Keratinocyte (primary cell): ENCODE measurements around the gene UBE2L5. TPM values are rescaled to one million over a fixed set of nuclear protein-coding genes. Genes with fewer than 3 reads are reported as not detected.
A peak's percentile ranks its signal among the peaks of the same experiment; 100 is the strongest.

Source experiments
- DNase-seq: peaks from one replicate; pipeline ENCODE4 v3.0.0-alpha.2; 2011; ENCODE audit warnings: low read depth, missing footprints, low spot score
- FAIRE-seq: peaks from 2 replicates; lab custom pipeline; 2011; peaks lifted over from hg19 to GRCh38; lab: Jason Lieb, UNC
- H2AFZ ChIP-seq: 2 replicates; pipeline ENCODE4 v1.6.0; 2012; ENCODE audit warnings: low read length, control low read depth, inconsistent platforms; ENCODE audit not compliant: control insufficient read depth
- H3K27ac ChIP-seq: 2 replicates; pipeline ENCODE4 v1.5.1; 2011; ENCODE audit warnings: low read length; ENCODE audit not compliant: control insufficient read depth, insufficient read depth
- H3K27me3 ChIP-seq: 3 replicates; pipeline ENCODE4 v1.6.0; 2011; ENCODE audit warnings: low read length; ENCODE audit not compliant: control insufficient read depth, insufficient read depth; ENCODE audit errors: extremely low read depth
- H3K36me3 ChIP-seq, 2 experiments: 2 replicates in 1 of 2; 3 replicates in 1 of 2; pipeline ENCODE4 v1.5.1; 2011; ENCODE audit warnings: low read length in 2 of 2, mild to moderate bottlenecking in 1 of 2; ENCODE audit not compliant: control insufficient read depth in 2 of 2, insufficient read depth in 2 of 2; ENCODE audit errors: extremely low read depth in 1 of 2
- H3K4me1 ChIP-seq: 3 replicates; pipeline ENCODE4 v1.5.1; 2011; ENCODE audit warnings: low read length; ENCODE audit not compliant: control insufficient read depth, insufficient read depth; ENCODE audit errors: extremely low read depth
- H3K4me2 ChIP-seq: 3 replicates; pipeline ENCODE4 v1.6.0; 2011; ENCODE audit warnings: low read depth, low read length; ENCODE audit not compliant: control insufficient read depth, insufficient read depth; ENCODE audit errors: extremely low read depth
- H3K4me3 ChIP-seq, 3 experiments: fragments of 200-600 bp in 1 of 3; sonication (generic) in 1 of 3; 2 replicates in 2 of 3; 3 replicates in 1 of 3; pipeline ENCODE4 v1.5.1; 2011 to 2016; ENCODE audit warnings: low read length in 3 of 3, mild to moderate bottlenecking in 3 of 3, control low read depth in 2 of 3, inconsistent platforms in 1 of 3, low read depth in 1 of 3, mixed read lengths in 1 of 3, mixed run types in 1 of 3, moderate library complexity in 1 of 3; ENCODE audit not compliant: control insufficient read depth in 2 of 3, insufficient read depth in 2 of 3; ENCODE audit errors: extremely low read depth in 1 of 3
- H3K79me2 ChIP-seq: 2 replicates; pipeline ENCODE4 v1.6.0; 2012; ENCODE audit warnings: low read length; ENCODE audit not compliant: control insufficient read depth, insufficient read depth
- H3K9ac ChIP-seq: 3 replicates; pipeline ENCODE4 v1.6.0; 2011; ENCODE audit warnings: low read length; ENCODE audit not compliant: control insufficient read depth, insufficient read depth; ENCODE audit errors: extremely low read depth
- H3K9me1 ChIP-seq: 3 replicates; pipeline ENCODE4 v1.6.0; 2011; ENCODE audit warnings: low read length; ENCODE audit not compliant: control insufficient read depth, insufficient read depth; ENCODE audit errors: extremely low read depth
- H3K9me3 ChIP-seq: 2 replicates; pipeline ENCODE4 v1.5.1; 2012; ENCODE audit warnings: low read depth, low read length; ENCODE audit not compliant: control insufficient read depth
- H4K20me1 ChIP-seq: 3 replicates; pipeline ENCODE4 v1.6.0; 2011; ENCODE audit warnings: low read length; ENCODE audit not compliant: control insufficient read depth, insufficient read depth; ENCODE audit errors: extremely low read depth
- EZH2 ChIP-seq: IDR thresholded peaks from one replicate; pipeline ENCODE4 v1.6.1; 2012; ENCODE audit warnings: inconsistent platforms, mild to moderate bottlenecking, low read length, moderate library complexity
- dilution Hi-C: fragments of 300-500 bp; cut with MboI; formaldehyde crosslinking; loops from one replicate; pipeline ENCODE4 v1.7.0; 2020; ENCODE audit warnings: low sequenced_read_pairs; ENCODE audit not compliant: extremely low pct_ligation_motif_present
- polyA plus RNA-seq, 5 experiments: library from polyadenylated mRNA; depleted of rRNA in 3 of 5; stranded (reverse) in 3 of 5; stranded (forward) in 1 of 5; unstranded in 1 of 5; fragments of >200 nt; gene quantifications; 1 replicate in 1 of 5; 2 replicates in 3 of 5; 3 replicates in 1 of 5; pipeline versions ENCODE4 v1.2.1 to v1.2.3, GENCODE V29; 2011 to 2012; ENCODE audit warnings: missing spikeins in 2 of 5, low read depth in 1 of 5, low replicate concordance in 1 of 5
- TF ChIP-seq, protein P1 (sequence below), 3 experiments: IDR thresholded peaks in 1 of 3; conservative IDR thresholded peaks in 1 of 3; optimal IDR thresholded peaks in 1 of 3; 2 replicates in 2 of 3; 3 replicates in 1 of 3; pipeline versions ENCODE3 to v1.5.1; 2011; ENCODE audit warnings: low read length in 3 of 3, mild to moderate bottlenecking in 3 of 3, moderate library complexity in 2 of 3, control low read depth in 1 of 3, inconsistent platforms in 1 of 3; ENCODE audit not compliant: insufficient read depth in 2 of 3; ENCODE audit errors: extremely low read depth in 1 of 3

Gene UBE2L5
- polyA plus RNA-seq, 1 donor (not counting 4 experiments of a cell fraction or from before 2014, with no cell fraction given): 0.38 TPM

DNA sequence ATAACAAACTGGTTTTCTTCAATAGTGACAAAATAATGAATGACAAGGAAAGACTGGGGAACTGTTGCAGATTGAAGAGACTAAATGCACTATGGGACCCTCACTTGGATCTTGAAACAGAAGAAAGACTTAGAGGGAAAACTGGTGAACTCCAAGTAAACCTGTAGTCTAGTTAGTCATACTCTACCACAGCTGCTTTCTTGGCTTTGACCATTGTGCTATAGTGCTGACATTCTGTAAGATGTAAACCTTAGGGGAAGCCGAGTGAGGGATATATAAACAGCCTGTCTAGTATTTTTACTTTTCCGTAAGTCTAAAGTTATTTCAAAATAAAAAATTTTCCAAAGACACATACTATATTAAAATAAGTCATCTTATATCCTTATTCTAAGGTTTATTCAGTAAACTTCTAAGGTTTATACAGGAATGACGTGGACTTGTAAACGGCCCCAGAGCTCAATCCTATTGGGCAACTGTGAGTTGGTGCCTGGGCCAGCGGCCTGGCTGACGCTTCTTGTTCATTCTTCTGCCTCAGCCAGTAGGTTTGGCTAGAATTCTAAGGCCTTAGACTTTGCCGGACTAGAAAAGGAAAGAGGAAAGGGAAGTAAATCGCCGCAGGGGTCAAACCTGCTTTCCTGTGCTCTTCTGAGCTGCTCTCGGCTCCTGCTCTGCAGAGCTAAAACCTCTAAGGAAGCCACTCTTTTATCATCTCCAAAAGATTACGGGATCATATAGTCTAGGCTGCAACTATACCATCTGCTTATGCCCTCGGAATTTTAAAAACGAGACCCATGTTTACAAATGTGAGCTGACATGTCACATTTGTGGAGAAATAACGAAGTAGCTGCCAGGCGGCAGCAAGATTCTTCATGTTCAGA is 33.6 kb upstream of the UBE2L5 start:
- Histone ChIP-seq H3K4me3 (peak overlapping the region in 2 of 3 experiments; percentile 47 to 51), H3K4me1 (peaks cover 15% of the 10 kb centered on the region), H3K36me3 (no peaks in the 10 kb centered on the region), H3K4me2 (peak overlapping the region; percentile 90), H3K27ac (peak overlapping the region; percentile 45), H3K9me3 (no peaks in the 10 kb centered on the region), H3K79me2 (no peaks in the 10 kb centered on the region), H3K9me1 (no peaks in the 10 kb centered on the region), H4K20me1 (no peaks in the 10 kb centered on the region), H2AFZ (peak overlapping the region; percentile 79), H3K9ac (peak overlapping the region; percentile 14), H3K27me3 (no peaks in the 10 kb centered on the region)
- FAIRE-seq (no peak), DNase-seq (no peak)
- TF ChIP-seq, protein P1, sequence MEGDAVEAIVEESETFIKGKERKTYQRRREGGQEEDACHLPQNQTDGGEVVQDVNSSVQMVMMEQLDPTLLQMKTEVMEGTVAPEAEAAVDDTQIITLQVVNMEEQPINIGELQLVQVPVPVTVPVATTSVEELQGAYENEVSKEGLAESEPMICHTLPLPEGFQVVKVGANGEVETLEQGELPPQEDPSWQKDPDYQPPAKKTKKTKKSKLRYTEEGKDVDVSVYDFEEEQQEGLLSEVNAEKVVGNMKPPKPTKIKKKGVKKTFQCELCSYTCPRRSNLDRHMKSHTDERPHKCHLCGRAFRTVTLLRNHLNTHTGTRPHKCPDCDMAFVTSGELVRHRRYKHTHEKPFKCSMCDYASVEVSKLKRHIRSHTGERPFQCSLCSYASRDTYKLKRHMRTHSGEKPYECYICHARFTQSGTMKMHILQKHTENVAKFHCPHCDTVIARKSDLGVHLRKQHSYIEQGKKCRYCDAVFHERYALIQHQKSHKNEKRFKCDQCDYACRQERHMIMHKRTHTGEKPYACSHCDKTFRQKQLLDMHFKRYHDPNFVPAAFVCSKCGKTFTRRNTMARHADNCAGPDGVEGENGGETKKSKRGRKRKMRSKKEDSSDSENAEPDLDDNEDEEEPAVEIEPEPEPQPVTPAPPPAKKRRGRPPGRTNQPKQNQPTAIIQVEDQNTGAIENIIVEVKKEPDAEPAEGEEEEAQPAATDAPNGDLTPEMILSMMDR (optimal IDR thresholded peaks at IDR 0.05 in 1 of 3, IDR thresholded peaks at IDR 0.05 in 1 of 3, conservative IDR thresholded peaks at IDR 0.05 in 1 of 3; ENCODE audit: extremely low read depth in 1 of 3, insufficient read depth in 2 of 3, low read length in 3 of 3): no peak
- no peak for TF ChIP-seq EZH2
- dilution Hi-C loops: no loop called here

DNA sequence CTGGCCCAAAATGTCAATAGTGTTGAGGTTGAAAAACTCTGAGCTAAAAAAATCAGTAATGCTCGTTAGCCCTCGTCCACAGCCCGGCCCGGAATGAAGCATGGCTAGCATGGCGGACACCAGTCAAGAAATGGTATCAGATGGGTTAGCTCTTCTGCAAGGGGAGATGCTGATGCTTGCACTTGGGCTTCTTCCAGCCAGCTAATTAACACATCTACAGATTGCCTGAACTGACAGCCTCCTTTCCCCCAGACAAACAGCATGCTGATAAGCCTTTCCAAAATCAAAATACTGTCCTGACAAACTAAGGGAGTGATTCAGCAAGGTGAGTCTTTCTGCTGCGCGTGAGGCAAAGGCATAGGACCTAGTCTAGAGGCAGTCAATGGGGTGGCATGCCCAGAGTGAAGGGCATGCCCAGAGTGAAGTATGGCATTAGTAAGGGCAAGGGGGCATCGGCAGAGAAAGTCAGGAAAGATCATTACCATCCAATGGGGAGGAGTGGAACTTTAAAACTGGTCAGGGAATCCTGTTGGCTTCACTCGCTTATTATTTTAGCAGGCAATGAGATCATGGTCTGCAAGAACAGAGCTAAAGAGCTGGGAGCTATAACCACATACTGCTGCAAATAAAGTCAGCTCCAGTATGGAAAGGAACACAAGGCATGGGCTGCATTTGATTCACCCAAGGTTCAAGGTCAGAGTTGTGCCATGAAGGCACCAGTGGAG is 30.2 kb upstream of the UBE2L5 start:
- Histone ChIP-seq H3K9ac (no peak overlapping the region), H3K36me3 (no peaks in the 10 kb centered on the region), H3K9me1 (no peaks in the 10 kb centered on the region), H3K4me1 (peaks cover 22% of the 10 kb centered on the region), H3K27ac (no peak overlapping the region), H3K79me2 (no peaks in the 10 kb centered on the region), H3K9me3 (no peaks in the 10 kb centered on the region), H3K4me3 (no peak overlapping the region), H3K27me3 (no peaks in the 10 kb centered on the region), H3K4me2 (no peak overlapping the region), H4K20me1 (no peaks in the 10 kb centered on the region), H2AFZ (no peak overlapping the region)
- FAIRE-seq (no peak), DNase-seq (no peak)
- dilution Hi-C loops: no loop called here
- TF ChIP-seq EZH2: no peak
- TF ChIP-seq, protein P1 (optimal IDR thresholded peaks at IDR 0.05 in 1 of 3, IDR thresholded peaks at IDR 0.05 in 1 of 3, conservative IDR thresholded peaks at IDR 0.05 in 1 of 3; ENCODE audit: extremely low read depth in 1 of 3, insufficient read depth in 2 of 3, low read length in 3 of 3): no peak
